K562 (cell line): ENCODE measurements around the gene DIS3L2. TPM values are rescaled to one million over a fixed set of nuclear protein-coding genes. Genes with fewer than 3 reads are reported as not detected.

ENCODE experiments used
- ATAC-seq: fragments of 200-7000 bp; cut with Tn5 transposase; 3 replicates; pipeline ENCODE4 v1.9.1; 2020; ENCODE audit warnings: moderate library complexity
- BruUV-seq: library from RNA; stranded (reverse); fragments of 400-500 nt; replicated peaks from 2 replicates; lab custom pipeline; 2021; lab: Mats Ljungman, UMichigan
- CTCF ChIA-PET: fragments of 300-600 bp; formaldehyde crosslinking; extraction: SDS; loops from one replicate; lab custom pipeline; 2021; ENCODE audit warnings: low intra/inter-chr PET ratio; lab: Yijun Ruan, JAX
- POLR2A ChIA-PET: fragments of 300-600, 350-650 bp; sonication (Branson Sonifier 250); formaldehyde crosslinking; extraction: SDS; loops from one replicate; lab custom pipeline; 2021; ENCODE audit warnings: antibody characterized with exemption, inconsistent platforms; lab: Yijun Ruan, JAX
- DNase-seq, 4 experiments: peaks; one replicate each; pipeline versions ENCODE4 v3.0.0 to v3.0.0-alpha.2; 2011 to 2018; ENCODE audit warnings: low spot score in 3 of 4, mixed read lengths in 3 of 4; ENCODE audit errors: extremely low read depth in 1 of 4
- FAIRE-seq: peaks from 2 replicates; lab custom pipeline; 2011; peaks lifted over from hg19 to GRCh38; lab: Jason Lieb, UNC
- H2AFZ ChIP-seq: 2 replicates; pipeline ENCODE4 v1.6.0; 2011; ENCODE audit warnings: low read depth, low read length, control low read depth, inconsistent platforms
- H3K27ac ChIP-seq: fragments of 200-600 bp; 3 replicates; pipeline ENCODE4 v1.8.0; 2011; ENCODE audit warnings: low read depth, mild to moderate bottlenecking, control low read depth, inconsistent platforms, low read length, moderate library complexity, mixed read lengths; ENCODE audit errors: extremely low read depth
- H3K27me3 ChIP-seq, 2 experiments: fragments of 300-600 bp in 1 of 2; 2 replicates in 1 of 2; 3 replicates in 1 of 2; pipeline versions ENCODE4 v1.6.0 to v1.8.0; 2011; ENCODE audit warnings: inconsistent platforms in 2 of 2, low read length in 2 of 2, mild to moderate bottlenecking in 1 of 2, mixed read lengths in 1 of 2, moderate library complexity in 1 of 2; ENCODE audit not compliant: control insufficient read depth in 2 of 2, insufficient read depth in 2 of 2
- H3K36me3 ChIP-seq: fragments of 300-600 bp; 3 replicates; pipeline ENCODE4 v1.8.0; 2011; ENCODE audit warnings: mild to moderate bottlenecking, low read length, inconsistent platforms; ENCODE audit not compliant: control insufficient read depth, insufficient read depth
- H3K4me1 ChIP-seq, 2 experiments: fragments of 200-600 bp in 1 of 2; replicated peaks in 1 of 2; 2 replicates in 1 of 2; 3 replicates in 1 of 2; pipeline versions ENCODE4 v1.5.1 to v1.8.0; 2011; ENCODE audit warnings: inconsistent platforms in 2 of 2, low read length in 2 of 2, mild to moderate bottlenecking in 1 of 2, mixed read lengths in 1 of 2, moderate library complexity in 1 of 2; ENCODE audit not compliant: control insufficient read depth in 2 of 2, insufficient read depth in 2 of 2
- H3K4me2 ChIP-seq: 2 replicates; pipeline ENCODE4 v1.6.1; 2011; ENCODE audit warnings: low read length, control low read depth, inconsistent platforms, mixed read lengths; ENCODE audit not compliant: insufficient read depth
- H3K4me3 ChIP-seq: fragments of 200-600 bp; sonication (generic), shearing (Covaris generic); 2 replicates; pipeline ENCODE4 v1.5.1; 2016; ENCODE audit warnings: control low read depth, inconsistent platforms
- H3K79me2 ChIP-seq: fragments of 200-600 bp; 3 replicates; pipeline ENCODE4 v1.8.0; 2011; ENCODE audit warnings: low read length, inconsistent platforms; ENCODE audit not compliant: control insufficient read depth, insufficient read depth
- H3K9ac ChIP-seq, 2 experiments: 2 replicates each; pipeline versions ENCODE4 v1.6.0 to v1.6.1; 2011; ENCODE audit warnings: low read depth in 2 of 2, low read length in 2 of 2, control low read depth in 1 of 2, inconsistent platforms in 1 of 2, mild to moderate bottlenecking in 1 of 2, mixed read lengths in 1 of 2; ENCODE audit not compliant: insufficient read depth in 1 of 2
- H3K9me1 ChIP-seq: one replicate; pipeline ENCODE4 v1.6.0; 2011; ENCODE audit warnings: inconsistent platforms, mild to moderate bottlenecking, low read length, moderate library complexity; ENCODE audit not compliant: control insufficient read depth, insufficient read depth
- H3K9me3 ChIP-seq: replicated peaks from 2 replicates; pipeline ENCODE4 v1.5.1; 2011; ENCODE audit warnings: low read depth, low read length, inconsistent platforms; ENCODE audit not compliant: control insufficient read depth, insufficient read depth
- H4K20me1 ChIP-seq: replicated peaks from 2 replicates; pipeline ENCODE4 v1.6.1; 2011; ENCODE audit warnings: low read length, inconsistent platforms, mixed read lengths; ENCODE audit not compliant: control insufficient read depth, insufficient read depth
- ESRRA ChIP-seq: fragments of 450-650 bp; IDR thresholded peaks from 2 replicates; pipeline ENCODE4 v1.6.1; 2014; ENCODE audit warnings: low read depth, mild to moderate bottlenecking, moderate library complexity, borderline replicate concordance
- HDAC6 ChIP-seq: IDR thresholded peaks from 2 replicates; pipeline ENCODE4 v1.6.1; 2012; ENCODE audit warnings: low read depth, mild to moderate bottlenecking, control low read depth, inconsistent platforms, low read length, moderate library complexity
- HDGF ChIP-seq: fragments of 450-650 bp; IDR thresholded peaks from 2 replicates; pipeline ENCODE4 v1.6.1; 2016
- KLF6 ChIP-seq: fragments of 250-450 bp; sonication (Bioruptor Pico); IDR thresholded peaks from 2 replicates; pipeline ENCODE4 v1.4.0; 2020; ENCODE audit warnings: mild to moderate bottlenecking, moderate library complexity, borderline replicate concordance
- MYNN ChIP-seq, 2 experiments: sonication (generic); formaldehyde crosslinking in 1 of 2; IDR thresholded peaks; 2 replicates each; pipeline versions ENCODE4 v1.5.0 to v1.6.1; 2016 to 2020; ENCODE audit warnings: antibody characterized with exemption in 1 of 2, missing genetic modification reagents in 1 of 2
- NFIX ChIP-seq: fragments of 250-450 bp; sonication (Bioruptor Pico); IDR thresholded peaks from 2 replicates; pipeline ENCODE4 v1.4.0; 2020; ENCODE audit warnings: low read depth, mild to moderate bottlenecking, moderate library complexity
- NR3C1 ChIP-seq: sonication (generic); formaldehyde crosslinking; IDR thresholded peaks from 2 replicates; pipeline ENCODE4 v1.8.1; 2022; ENCODE audit warnings: missing genetic modification reagents
- RFX1 ChIP-seq: fragments of 450-650 bp; IDR thresholded peaks from 2 replicates; pipeline ENCODE4 v1.6.1; 2016; ENCODE audit warnings: mild to moderate bottlenecking, moderate library complexity
- TSC22D4 ChIP-seq: fragments of 450-650 bp; IDR thresholded peaks from 2 replicates; pipeline ENCODE4 v1.6.1; 2016; ENCODE audit warnings: missing genetic modification characterization, missing biosample characterization, control low read depth
- WGBS: fragments of 100-300 bp; shearing (Covaris generic); methylation state at CpG from one replicate; pipeline ENCODE4 v1.1.6; 2016; ENCODE audit warnings: low coverage, mixed read lengths; ENCODE audit not compliant: insufficient coverage; ENCODE audit errors: missing lambda C conversion rate; 5-methylcytosine and 5-hydroxymethylcytosine counted together
- in situ Hi-C: fragments of 300-500 bp; cut with MboI; formaldehyde crosslinking; loops from 4 replicates; pipeline ENCODE4 v1.15.0; 2018; ENCODE audit warnings: inconsistent platforms, mixed read lengths
- intact Hi-C: fragments of 100-400 bp; cut with micrococcal nuclease; formaldehyde crosslinking; loops from 2 replicates; pipeline ENCODE4 v1.14.2; 2022
- polyA plus RNA-seq, 8 experiments: library from polyadenylated mRNA; depleted of rRNA in 4 of 8; stranded (reverse) in 5 of 8; unstranded in 3 of 8; fragments of >200 nt; fragmentation: Nextera tagmentation in 2 of 8; fragmentation: Illumina TruSeq in 1 of 8; extraction: Ambion mirVana in 2 of 8; extraction: Trizol in 1 of 8; gene quantifications; 2 replicates each; pipeline versions ENCODE4 v1.2.1 to v1.2.3, GENCODE V29; 2011 to 2014; ENCODE audit warnings: inconsistent platforms in 1 of 8, missing spikeins in 1 of 8
- total RNA-seq, 7 experiments: library from RNA; depleted of rRNA in 6 of 7; stranded (reverse); fragments of >200 nt in 6 of 7; fragmentation: Illumina TruSeq in 2 of 7; extraction: Trizol in 2 of 7; gene quantifications; 2 replicates each; pipeline versions ENCODE4 v1.2.1 to v1.2.3, GENCODE V29; 2011 to 2021; ENCODE audit warnings: low replicate concordance in 1 of 7
- TF ChIP-seq, protein P1 (sequence below): IDR thresholded peaks from 2 replicates; pipeline ENCODE4 v1.6.1; 2014; ENCODE audit warnings: antibody characterized with exemption
- TF ChIP-seq, protein P2 (sequence below): sonication (generic); formaldehyde crosslinking; IDR thresholded peaks from 2 replicates; pipeline ENCODE4 v1.8.1; 2022; ENCODE audit warnings: missing genetic modification reagents
- TF ChIP-seq, protein P3 (sequence below): sonication (generic); formaldehyde crosslinking; IDR thresholded peaks from 2 replicates; pipeline ENCODE4 v1.8.0; 2022; ENCODE audit warnings: missing genetic modification reagents, mild to moderate bottlenecking, borderline replicate concordance

Gene DIS3L2
- total and polyA plus RNA-seq, 9 of the 15 experiments (the other 6 are each of a cell fraction or from before 2014, with no cell fraction given), result 1.5 to 19.2 (median 11.2) TPM

DNA sequence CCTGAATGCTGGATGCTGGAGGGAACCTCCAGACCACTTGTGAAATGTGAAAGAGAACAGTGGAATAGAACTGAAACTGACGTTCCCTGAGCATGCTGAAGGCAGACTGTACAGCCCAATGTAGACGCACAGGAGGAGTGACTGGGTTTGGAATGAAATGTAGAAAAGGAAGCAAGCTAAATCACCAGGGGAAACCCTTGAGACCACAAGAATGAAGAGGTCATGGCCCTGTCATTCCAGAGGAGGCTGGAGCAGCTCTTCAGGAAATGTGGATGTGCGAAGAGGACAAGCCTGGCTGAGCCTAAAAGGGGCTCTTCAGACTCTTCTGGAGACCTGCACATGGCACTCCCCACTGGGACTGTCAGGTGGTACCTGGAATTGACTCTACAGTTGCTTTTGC is 298.6 kb downstream of the DIS3L2 start:
- peaks cover 6% of the 10 kb centered on the region; the same call in 1 of the 3 replicates for H3K36me3 ChIP-seq
- no peaks in the 10 kb centered on the region for H3K9me3 ChIP-seq
- no peaks in the 10 kb centered on the region for H3K27me3 ChIP-seq
- ChIA-PET CTCF (no interaction called here), POLR2A (no interaction called here)
- ATAC-seq (no peak), FAIRE-seq (no peak), DNase-seq (no peak)
- intact Hi-C loops, result no loop called here
- WGBS, result 52% methylated on average over 3 of the region's 3 CpGs
- H3K79me2 ChIP-seq, result no peaks in the 10 kb centered on the region
- no peaks in the 10 kb centered on the region for H3K9me1 ChIP-seq
- no peak for TF ChIP-seq RFX1
- no peak for TF ChIP-seq NR3C1 (CRISPR knock-in tag)
- TF ChIP-seq, protein P1, sequence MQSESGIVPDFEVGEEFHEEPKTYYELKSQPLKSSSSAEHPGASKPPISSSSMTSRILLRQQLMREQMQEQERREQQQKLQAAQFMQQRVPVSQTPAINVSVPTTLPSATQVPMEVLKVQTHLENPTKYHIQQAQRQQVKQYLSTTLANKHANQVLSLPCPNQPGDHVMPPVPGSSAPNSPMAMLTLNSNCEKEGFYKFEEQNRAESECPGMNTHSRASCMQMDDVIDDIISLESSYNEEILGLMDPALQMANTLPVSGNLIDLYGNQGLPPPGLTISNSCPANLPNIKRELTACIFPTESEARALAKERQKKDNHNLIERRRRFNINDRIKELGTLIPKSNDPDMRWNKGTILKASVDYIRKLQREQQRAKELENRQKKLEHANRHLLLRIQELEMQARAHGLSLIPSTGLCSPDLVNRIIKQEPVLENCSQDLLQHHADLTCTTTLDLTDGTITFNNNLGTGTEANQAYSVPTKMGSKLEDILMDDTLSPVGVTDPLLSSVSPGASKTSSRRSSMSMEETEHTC, result no peak
- no peak overlapping the region for H3K9ac ChIP-seq
- no TSS peak for BruUV-seq
- no peak overlapping the region for H3K4me3 ChIP-seq
- no peaks in the 10 kb centered on the region for H3K4me1 ChIP-seq
- no peak overlapping the region for H2AFZ ChIP-seq
- no peak overlapping the region for H3K4me2 ChIP-seq
- H3K27ac ChIP-seq, result no peak overlapping the region
- in situ Hi-C loops, result no loop called here
- H4K20me1 ChIP-seq, result no peaks in the 10 kb centered on the region

DNA sequence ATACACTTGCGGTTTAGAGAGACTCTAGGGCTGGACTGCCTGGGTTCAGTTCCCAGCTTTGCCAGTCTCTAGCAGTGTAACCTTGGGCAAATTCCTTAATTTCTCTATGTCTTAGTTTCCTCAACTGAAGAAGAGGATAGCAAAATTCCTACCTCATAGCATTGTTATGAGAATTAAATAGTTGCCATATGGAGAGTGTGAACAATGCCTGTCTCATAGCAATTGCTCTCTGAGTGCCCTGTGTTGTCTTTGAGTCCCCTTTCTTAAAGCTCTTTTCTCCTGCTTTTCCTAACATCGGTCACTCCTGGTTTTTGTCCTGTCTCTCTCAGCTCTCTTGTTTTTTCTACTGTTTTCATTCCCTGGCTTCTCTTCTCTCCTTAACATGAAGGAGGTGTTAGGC is 300.3 kb downstream of the DIS3L2 start:
- CTCF ChIA-PET, result no interaction called here
- Histone ChIP-seq H3K9me3 (no peaks in the 10 kb centered on the region), H3K4me2 (no peak overlapping the region), H4K20me1 (no peaks in the 10 kb centered on the region), H2AFZ (no peak overlapping the region), H3K4me1 (no peaks in the 10 kb centered on the region), H3K36me3 (peaks cover 6% of the 10 kb centered on the region; the same call in 1 of the 3 replicates), H3K4me3 (no peak overlapping the region), H3K27me3 (no peaks in the 10 kb centered on the region), H3K9ac (no peak overlapping the region), H3K27ac (no peak overlapping the region), H3K79me2 (no peaks in the 10 kb centered on the region), H3K9me1 (no peaks in the 10 kb centered on the region)
- intact Hi-C loops, result no loop called here
- DNase-seq (no peak), FAIRE-seq (no peak), ATAC-seq (no peak)
- POLR2A ChIA-PET, result no interaction called here
- in situ Hi-C loops, result no loop called here
- BruUV-seq, result no TSS peak
- 87% methylated on average over 2 of the region's 2 CpGs for WGBS
- TF ChIP-seq MYNN (IDR thresholded peaks at IDR 0.05) (no peak), MYNN (CRISPR knock-in tag; IDR thresholded peaks at IDR 0.05) (no peak), HDAC6 (no peak), KLF6 (no peak), NFIX (CRISPR knock-in tag) (no peak), TSC22D4 (tag) (no peak), HDGF (no peak), ESRRA (no peak)
- TF ChIP-seq, protein P2, sequence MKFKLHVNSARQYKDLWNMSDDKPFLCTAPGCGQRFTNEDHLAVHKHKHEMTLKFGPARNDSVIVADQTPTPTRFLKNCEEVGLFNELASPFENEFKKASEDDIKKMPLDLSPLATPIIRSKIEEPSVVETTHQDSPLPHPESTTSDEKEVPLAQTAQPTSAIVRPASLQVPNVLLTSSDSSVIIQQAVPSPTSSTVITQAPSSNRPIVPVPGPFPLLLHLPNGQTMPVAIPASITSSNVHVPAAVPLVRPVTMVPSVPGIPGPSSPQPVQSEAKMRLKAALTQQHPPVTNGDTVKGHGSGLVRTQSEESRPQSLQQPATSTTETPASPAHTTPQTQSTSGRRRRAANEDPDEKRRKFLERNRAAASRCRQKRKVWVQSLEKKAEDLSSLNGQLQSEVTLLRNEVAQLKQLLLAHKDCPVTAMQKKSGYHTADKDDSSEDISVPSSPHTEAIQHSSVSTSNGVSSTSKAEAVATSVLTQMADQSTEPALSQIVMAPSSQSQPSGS (CRISPR knock-in tag), result no peak
- TF ChIP-seq, protein P3, sequence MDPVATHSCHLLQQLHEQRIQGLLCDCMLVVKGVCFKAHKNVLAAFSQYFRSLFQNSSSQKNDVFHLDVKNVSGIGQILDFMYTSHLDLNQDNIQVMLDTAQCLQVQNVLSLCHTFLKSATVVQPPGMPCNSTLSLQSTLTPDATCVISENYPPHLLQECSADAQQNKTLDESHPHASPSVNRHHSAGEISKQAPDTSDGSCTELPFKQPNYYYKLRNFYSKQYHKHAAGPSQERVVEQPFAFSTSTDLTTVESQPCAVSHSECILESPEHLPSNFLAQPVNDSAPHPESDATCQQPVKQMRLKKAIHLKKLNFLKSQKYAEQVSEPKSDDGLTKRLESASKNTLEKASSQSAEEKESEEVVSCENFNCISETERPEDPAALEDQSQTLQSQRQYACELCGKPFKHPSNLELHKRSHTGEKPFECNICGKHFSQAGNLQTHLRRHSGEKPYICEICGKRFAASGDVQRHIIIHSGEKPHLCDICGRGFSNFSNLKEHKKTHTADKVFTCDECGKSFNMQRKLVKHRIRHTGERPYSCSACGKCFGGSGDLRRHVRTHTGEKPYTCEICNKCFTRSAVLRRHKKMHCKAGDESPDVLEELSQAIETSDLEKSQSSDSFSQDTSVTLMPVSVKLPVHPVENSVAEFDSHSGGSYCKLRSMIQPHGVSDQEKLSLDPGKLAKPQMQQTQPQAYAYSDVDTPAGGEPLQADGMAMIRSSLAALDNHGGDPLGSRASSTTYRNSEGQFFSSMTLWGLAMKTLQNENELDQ (CRISPR knock-in tag), result no peak
